OCI-LY7 (cell line): ENCODE results near the gene SYPL1. TPM values are rescaled to one million over a fixed set of nuclear protein-coding genes. Genes with fewer than 3 reads are reported as not detected.

Source experiments
- BruUV-seq: library from RNA; stranded (reverse); fragments of 400-500 nt; replicated peaks from 2 replicates; lab custom pipeline; 2021; lab: Mats Ljungman, UMichigan
- CTCF ChIA-PET: fragments of 300-600 bp; sonication (Branson Sonifier 250); formaldehyde crosslinking; loops from one replicate; lab custom pipeline; 2022; ENCODE audit warnings: antibody characterized with exemption; ENCODE audit not compliant: unreplicated experiment; lab: Charles Lee
- POLR2A ChIA-PET: fragments of 300-600 bp; sonication (Branson Sonifier 250); formaldehyde crosslinking; loops from one replicate; lab custom pipeline; 2022; ENCODE audit warnings: antibody characterized with exemption; lab: Charles Lee
- DNase-seq: peaks from one replicate; pipeline ENCODE4 v3.0.0-alpha.2; 2015; ENCODE audit warnings: low spot score
- H2AFZ ChIP-seq: fragments of 200-600 bp; sonication (generic), shearing (Covaris generic); 2 replicates; pipeline ENCODE4 v1.6.1; 2014; ENCODE audit warnings: mild to moderate bottlenecking, antibody characterized with exemption, low read length, moderate library complexity
- H3K27ac ChIP-seq: fragments of 200-600 bp; sonication (generic); 2 replicates; pipeline ENCODE4 v1.5.1; 2014; ENCODE audit warnings: mixed run types, low read depth, mild to moderate bottlenecking, moderate library complexity, low read length, inconsistent platforms; ENCODE audit not compliant: poor library complexity, severe bottlenecking
- H3K36me3 ChIP-seq: fragments of 200-600 bp; sonication (generic); 2 replicates; pipeline ENCODE4 v1.6.1; 2014; ENCODE audit warnings: mild to moderate bottlenecking, antibody characterized with exemption, low read length, moderate library complexity, mixed read lengths; ENCODE audit not compliant: insufficient read depth
- H3K4me1 ChIP-seq: fragments of 200-600 bp; sonication (generic); 2 replicates; pipeline ENCODE4 v1.5.1; 2014; ENCODE audit warnings: mild to moderate bottlenecking, low read length; ENCODE audit not compliant: insufficient read depth, poor library complexity, severe bottlenecking
- H3K4me2 ChIP-seq: fragments of 200-600 bp; sonication (generic); 2 replicates; pipeline ENCODE4 v1.6.1; 2014; ENCODE audit warnings: mild to moderate bottlenecking, low read length
- H3K4me3 ChIP-seq: fragments of 200-600 bp; sonication (generic); 2 replicates; pipeline ENCODE4 v1.5.1; 2014; ENCODE audit warnings: mild to moderate bottlenecking, low read depth, low read length; ENCODE audit not compliant: poor library complexity, severe bottlenecking
- H3K79me2 ChIP-seq: fragments of 200-600 bp; sonication (generic); 2 replicates; pipeline ENCODE4 v1.6.1; 2016; ENCODE audit warnings: low read depth, mild to moderate bottlenecking, low read length, moderate library complexity, mixed read lengths; ENCODE audit not compliant: insufficient read depth
- H3K9me2 ChIP-seq: fragments of 200-600 bp; sonication (generic); 2 replicates; pipeline ENCODE4 v1.6.1; 2016; ENCODE audit warnings: mild to moderate bottlenecking, low read length, mixed read lengths; ENCODE audit not compliant: insufficient read depth
- H3K9me3 ChIP-seq: fragments of 200-600 bp; sonication (generic); 2 replicates; pipeline ENCODE4 v1.6.1; 2014; ENCODE audit warnings: mild to moderate bottlenecking, mixed run types, low read length, mixed read lengths
- H4K20me1 ChIP-seq: fragments of 200-600 bp; sonication (generic); 2 replicates; pipeline ENCODE4 v1.6.1; 2014; ENCODE audit warnings: mild to moderate bottlenecking, antibody characterized with exemption, low read length, moderate library complexity, mixed read lengths; ENCODE audit not compliant: insufficient read depth
- EZH2phosphoT487 ChIP-seq: fragments of 200-600 bp; sonication (generic); IDR thresholded peaks from 2 replicates; pipeline ENCODE4 v1.6.1; 2018; ENCODE audit warnings: low read depth, borderline replicate concordance, mild to moderate bottlenecking, mixed run types, antibody characterized with exemption, low read length, moderate library complexity, mixed read lengths
- intact Hi-C: fragments of 100-400 bp; cut with micrococcal nuclease; formaldehyde crosslinking; loops from one replicate; pipeline ENCODE4 v1.10.0; 2022; ENCODE audit not compliant: unreplicated experiment
- total RNA-seq, 2 experiments: library from RNA; depleted of rRNA in 1 of 2; stranded (reverse); fragments of >200 nt in 1 of 2; shearing (Covaris generic) in 1 of 2; gene quantifications; 2 replicates each; pipeline ENCODE4 v1.2.3, GENCODE V29; 2014 to 2022
- TF ChIP-seq, protein P1 (sequence below): fragments of 200-600 bp; sonication (generic); conservative IDR thresholded peaks from 2 replicates; pipeline ENCODE4 v1.5.1; 2014; ENCODE audit warnings: mild to moderate bottlenecking, antibody characterized with exemption, low read length, moderate library complexity, mixed read lengths

SYPL1 gene
- total RNA-seq, 2 experiments from 2014 or later = 34.1 to 112 TPM

DNA sequence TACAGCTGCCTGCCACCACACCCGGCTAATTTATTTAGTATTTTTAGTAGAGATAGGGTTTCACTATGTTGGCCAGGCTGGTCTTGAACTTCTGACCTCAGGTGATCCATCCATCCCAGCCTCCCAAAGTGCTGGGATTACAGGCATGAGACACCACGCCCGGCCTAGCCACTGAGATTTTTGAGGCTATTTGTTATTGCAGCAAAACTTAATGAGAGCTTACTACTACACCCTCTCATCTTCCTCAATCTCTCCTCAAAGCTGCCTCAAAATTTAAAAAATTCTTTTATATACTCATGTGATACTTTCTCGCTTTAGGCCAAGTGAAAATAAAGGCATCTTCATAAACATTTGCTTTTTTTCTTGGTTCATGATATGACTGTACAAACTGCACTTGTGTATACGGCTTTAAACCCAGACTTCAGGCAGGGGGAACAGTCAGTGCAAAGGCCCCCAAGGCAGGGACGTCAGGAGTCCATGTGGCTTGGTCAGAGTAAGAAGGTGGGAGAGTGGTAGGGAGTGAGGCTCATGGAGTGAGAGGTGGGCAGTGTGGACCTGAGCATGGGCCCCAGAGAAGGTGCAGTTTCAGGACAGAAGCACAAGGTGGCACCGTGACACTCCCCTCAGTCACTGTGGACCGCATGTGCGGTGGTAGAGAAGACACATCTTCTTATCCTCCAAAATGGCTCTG is 55.5 kb downstream of the SYPL1 start:
- peak; percentile 93 for DNase-seq
- Histone ChIP-seq H4K20me1 (no peaks in the 10 kb centered on the region), H3K27ac (peak overlapping the region; percentile 98), H3K4me1 (peaks cover 87% of the 10 kb centered on the region), H3K4me2 (peak overlapping the region; percentile 80), H3K36me3 (peaks cover 9% of the 10 kb centered on the region), H2AFZ (peak overlapping the region; percentile 17; the same call in 1 of the 2 replicates), H3K79me2 (no peaks in the 10 kb centered on the region), H3K4me3 (peak overlapping the region; percentile 52), H3K9me2 (no peaks in the 10 kb centered on the region), H3K9me3 (peaks cover 16% of the 10 kb centered on the region)
- CTCF ChIA-PET = interaction anchor here (1.0 to 5.1 kb wide), 3 partner anchors 15 to 97 kb away, joined by 4 to 52 read pairs (median 46); no protein-coding TSS in a partner anchor
- intact Hi-C loops = loop anchor here (1.0 to 10.0 kb wide), 5 partner anchors 97 to 1114 kb away; partner anchors contain the start of gene PIK3CG
- TF ChIP-seq, protein P1, sequence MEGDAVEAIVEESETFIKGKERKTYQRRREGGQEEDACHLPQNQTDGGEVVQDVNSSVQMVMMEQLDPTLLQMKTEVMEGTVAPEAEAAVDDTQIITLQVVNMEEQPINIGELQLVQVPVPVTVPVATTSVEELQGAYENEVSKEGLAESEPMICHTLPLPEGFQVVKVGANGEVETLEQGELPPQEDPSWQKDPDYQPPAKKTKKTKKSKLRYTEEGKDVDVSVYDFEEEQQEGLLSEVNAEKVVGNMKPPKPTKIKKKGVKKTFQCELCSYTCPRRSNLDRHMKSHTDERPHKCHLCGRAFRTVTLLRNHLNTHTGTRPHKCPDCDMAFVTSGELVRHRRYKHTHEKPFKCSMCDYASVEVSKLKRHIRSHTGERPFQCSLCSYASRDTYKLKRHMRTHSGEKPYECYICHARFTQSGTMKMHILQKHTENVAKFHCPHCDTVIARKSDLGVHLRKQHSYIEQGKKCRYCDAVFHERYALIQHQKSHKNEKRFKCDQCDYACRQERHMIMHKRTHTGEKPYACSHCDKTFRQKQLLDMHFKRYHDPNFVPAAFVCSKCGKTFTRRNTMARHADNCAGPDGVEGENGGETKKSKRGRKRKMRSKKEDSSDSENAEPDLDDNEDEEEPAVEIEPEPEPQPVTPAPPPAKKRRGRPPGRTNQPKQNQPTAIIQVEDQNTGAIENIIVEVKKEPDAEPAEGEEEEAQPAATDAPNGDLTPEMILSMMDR = peak; percentile 96
- no peak for TF ChIP-seq EZH2phosphoT487
- BruUV-seq = no TSS peak
- POLR2A ChIA-PET = interaction anchor here (0.5 to 10.0 kb wide), 6 partner anchors 16 to 598 kb away, joined by 3 to 308 read pairs (median 36); partner anchors contain the start of gene SYPL1

DNA sequence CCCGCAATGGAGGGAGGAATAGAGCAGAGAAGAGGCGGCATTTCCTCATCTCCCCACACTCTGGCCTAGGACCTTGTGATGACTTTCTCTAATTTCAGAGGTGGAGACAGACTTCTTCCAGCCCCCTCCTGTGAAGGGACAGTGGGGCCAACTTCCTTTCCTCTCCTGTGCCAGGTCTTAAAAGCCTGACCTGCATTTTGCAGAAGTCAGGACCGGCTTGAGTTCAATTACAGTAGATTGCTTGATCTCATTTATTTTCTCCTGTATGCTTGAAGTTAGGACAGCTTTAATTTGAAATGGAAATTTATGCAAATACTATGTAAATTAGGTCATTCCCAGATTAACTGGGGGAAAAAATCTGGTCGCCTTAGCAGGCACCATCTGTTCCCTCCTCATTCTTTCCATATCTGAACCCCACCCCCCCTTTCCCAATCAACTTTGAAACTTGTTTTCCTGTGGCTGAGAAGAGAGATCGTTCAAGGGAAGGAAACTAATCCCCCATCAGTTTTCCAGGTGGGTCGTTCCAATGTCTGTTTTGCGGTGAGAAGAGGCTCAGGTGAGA is 57.1 kb downstream of the SYPL1 start:
- peaks cover 78% of the 10 kb centered on the region for H3K4me1 ChIP-seq
- POLR2A ChIA-PET = interaction anchor here (0.5 to 10.0 kb wide), 3 partner anchors 17 to 1102 kb away, joined by 4 to 308 read pairs (median 104); no protein-coding TSS in a partner anchor
- no peak overlapping the region for H3K27ac ChIP-seq
- intact Hi-C loops = loop anchor here (5.0 to 10.0 kb wide), 3 partner anchors 232 to 1113 kb away; partner anchors contain the start of gene PIK3CG
- no peaks in the 10 kb centered on the region for H4K20me1 ChIP-seq
- DNase-seq = no peak
- H3K9me3 ChIP-seq = peaks cover 16% of the 10 kb centered on the region; the same call in 1 of the 2 replicates
- CTCF ChIA-PET = interaction anchor here (4.3 kb wide), 1 partner anchor 99 kb away, joined by 46 read pairs; no protein-coding TSS in a partner anchor
- H3K9me2 ChIP-seq = no peaks in the 10 kb centered on the region
- TF ChIP-seq, protein P1 = no peak
- TF ChIP-seq EZH2phosphoT487 = no peak
- no TSS peak for BruUV-seq
- H3K36me3 ChIP-seq = peaks cover 11% of the 10 kb centered on the region; the same call in 1 of the 2 replicates
- no peak overlapping the region for H3K4me3 ChIP-seq
- peak overlapping the region; percentile 2; the same call in 1 of the 2 replicates for H3K4me2 ChIP-seq
- H3K79me2 ChIP-seq = no peaks in the 10 kb centered on the region
- no peak overlapping the region for H2AFZ ChIP-seq
